ENCODE measurements around the gene MOB1B.

Gene MOB1B

DNA sequence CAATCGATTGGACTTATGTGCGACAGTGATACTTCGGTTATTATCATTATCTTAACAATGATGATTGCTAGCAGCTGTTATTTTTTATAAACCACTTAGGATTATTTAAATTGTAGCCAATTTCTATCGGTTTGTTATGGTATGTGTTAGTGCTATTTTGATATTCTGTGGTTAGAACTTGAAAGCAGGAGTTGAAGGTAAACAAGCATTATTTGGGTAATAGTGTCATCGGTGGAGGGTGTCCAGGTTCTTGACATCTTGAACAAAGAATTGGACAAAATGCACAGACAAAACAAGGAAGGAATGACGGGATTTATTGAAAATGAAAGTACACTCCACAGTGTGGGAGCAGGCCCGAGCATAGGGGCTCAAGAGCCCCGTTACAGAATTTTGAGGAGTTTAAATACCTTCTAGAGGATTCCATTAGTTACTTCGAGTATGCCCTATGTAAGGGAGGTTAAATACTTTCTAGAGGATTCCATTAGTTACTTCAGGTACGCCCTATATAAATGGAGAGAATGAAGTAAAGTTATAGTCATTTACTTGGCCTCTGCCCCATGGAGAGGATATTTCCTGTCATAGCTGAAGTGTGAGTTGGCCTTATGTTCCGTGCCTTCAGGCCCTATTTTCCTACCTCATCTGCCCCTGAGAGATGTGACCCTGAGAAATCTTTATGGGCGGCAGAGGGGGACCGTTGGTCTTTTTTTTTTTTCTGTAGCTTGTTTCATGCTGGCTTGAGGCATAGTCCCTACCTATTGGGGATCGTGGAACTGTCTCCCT is 13.1 kb downstream of the MOB1B start:
- H3K4ac ChIP-seq (ENCODE audit: low read depth, low read length): no peak overlapping the region
- H3K27ac ChIP-seq (ENCODE audit: low read depth, low read length): no peak overlapping the region
- no peaks in the 10 kb centered on the region for H3K4me1 ChIP-seq (ENCODE audit: control insufficient read depth, low read depth, low read length)
- no peak overlapping the region for H3K23ac ChIP-seq (ENCODE audit: low read length)
- no peak for DNase-seq
- H3K4me3 ChIP-seq (ENCODE audit: low read length): no peak overlapping the region
- WGBS (ENCODE audit: extremely low coverage, insufficient coverage, low lambda C conversion rate): no CpG with 5 or more reads among the region's 14 CpGs
- H2BK5ac ChIP-seq (ENCODE audit: low read length): no peak overlapping the region
- H4K5ac ChIP-seq (ENCODE audit: low read length): no peak overlapping the region
- H3K36me3 ChIP-seq (ENCODE audit: control insufficient read depth, insufficient read depth, low read length): no peaks in the 10 kb centered on the region
- no peak overlapping the region for H3K56ac ChIP-seq (ENCODE audit: low read length)
- H3K79me1 ChIP-seq (ENCODE audit: low read length): peaks cover 10% of the 10 kb centered on the region
- no peak overlapping the region for H4K8ac ChIP-seq (ENCODE audit: low read depth, low read length)
- H3K79me2 ChIP-seq (ENCODE audit: control insufficient read depth, insufficient read depth, low read length): peaks cover 34% of the 10 kb centered on the region
- no peak overlapping the region for H3K4me2 ChIP-seq (ENCODE audit: low read length)
- H2BK15ac ChIP-seq (replicated peaks; ENCODE audit: low read depth): no peak overlapping the region
- H2AK5ac ChIP-seq (ENCODE audit: low read length): no peak overlapping the region
- no peaks in the 10 kb centered on the region for H3K27me3 ChIP-seq (ENCODE audit: insufficient read depth, low read length, poor library complexity)
- H2BK120ac ChIP-seq (ENCODE audit: low read depth, low read length): no peak overlapping the region
- no peak overlapping the region for H3K18ac ChIP-seq (ENCODE audit: low read length)
- no peak overlapping the region for H3K9ac ChIP-seq (ENCODE audit: low read length)

DNA sequence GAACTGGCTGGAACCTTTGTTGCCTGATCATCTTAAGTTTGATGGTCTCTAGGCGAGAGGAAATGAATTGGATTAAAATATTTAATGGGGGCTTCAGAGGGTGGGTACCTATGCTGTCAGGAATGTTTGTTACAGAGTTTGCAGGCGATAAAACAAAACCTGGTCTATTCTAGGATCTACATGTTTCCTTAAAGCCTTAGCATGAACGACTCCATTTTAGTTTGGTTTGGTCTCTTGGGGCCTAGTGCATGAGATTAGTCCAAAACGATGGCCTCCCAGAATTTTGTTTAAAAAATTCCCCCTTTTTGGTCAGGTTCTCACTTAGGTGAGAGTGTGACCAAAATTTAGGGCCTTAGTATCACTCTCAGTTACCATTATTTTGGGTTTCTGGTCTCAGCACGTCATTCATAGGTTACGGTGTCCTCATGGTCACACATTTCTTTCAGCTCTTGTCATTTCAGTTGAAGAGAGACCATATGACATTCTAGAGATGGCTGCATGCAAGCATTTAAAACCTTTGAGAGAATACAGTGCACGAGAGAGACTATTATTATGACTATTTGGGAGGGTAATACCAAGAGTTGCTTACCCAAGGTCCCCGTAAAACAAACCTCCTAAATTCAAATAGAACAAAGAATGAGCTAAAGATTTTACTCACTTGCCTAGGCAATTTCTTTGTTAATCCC is 13.8 kb downstream of the MOB1B start:
- Histone ChIP-seq H3K4me3 (ENCODE audit: low read length) (no peak overlapping the region), H3K4me2 (ENCODE audit: low read length) (no peak overlapping the region), H3K4ac (ENCODE audit: low read depth, low read length) (no peak overlapping the region), H3K27me3 (ENCODE audit: insufficient read depth, low read length, poor library complexity) (no peaks in the 10 kb centered on the region), H2BK120ac (ENCODE audit: low read depth, low read length) (no peak overlapping the region), H3K36me3 (ENCODE audit: control insufficient read depth, insufficient read depth, low read length) (no peaks in the 10 kb centered on the region), H2BK15ac (replicated peaks; ENCODE audit: low read depth) (no peak overlapping the region), H3K56ac (ENCODE audit: low read length) (no peak overlapping the region), H2BK5ac (ENCODE audit: low read length) (no peak overlapping the region), H3K4me1 (ENCODE audit: control insufficient read depth, low read depth, low read length) (no peaks in the 10 kb centered on the region), H2AK5ac (ENCODE audit: low read length) (no peak overlapping the region), H3K27ac (ENCODE audit: low read depth, low read length) (no peak overlapping the region), H4K8ac (ENCODE audit: low read depth, low read length) (no peak overlapping the region), H3K23ac (ENCODE audit: low read length) (no peak overlapping the region), H4K5ac (ENCODE audit: low read length) (no peak overlapping the region), H3K9ac (ENCODE audit: low read length) (no peak overlapping the region), H3K79me1 (ENCODE audit: low read length) (peaks cover 10% of the 10 kb centered on the region), H3K18ac (ENCODE audit: low read length) (no peak overlapping the region), H3K79me2 (ENCODE audit: control insufficient read depth, insufficient read depth, low read length) (peaks cover 34% of the 10 kb centered on the region)
- no peak for DNase-seq
- WGBS (ENCODE audit: extremely low coverage, insufficient coverage, low lambda C conversion rate): no CpG with 5 or more reads among the region's 8 CpGs

DNA sequence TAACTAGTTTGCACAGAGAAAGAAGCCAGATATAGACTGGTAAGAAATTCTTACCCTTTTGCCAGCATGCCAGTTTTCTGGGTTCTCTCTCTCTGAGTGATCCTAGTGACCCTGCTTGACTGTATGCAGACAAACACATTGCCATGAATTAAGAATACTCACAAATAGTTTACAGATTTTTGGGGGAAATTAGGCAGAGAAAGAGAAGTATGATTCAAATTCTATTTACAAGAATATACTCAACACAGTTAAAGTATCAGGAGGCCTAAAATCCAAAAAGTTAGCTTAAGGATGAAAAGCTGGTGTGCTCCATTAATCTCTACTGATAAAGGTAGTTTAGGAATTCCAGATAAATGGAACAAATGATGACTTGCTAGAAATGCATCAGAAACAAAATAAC is 18.4 kb downstream of the MOB1B start:
- H3K4me2 ChIP-seq (ENCODE audit: low read length): no peak overlapping the region
- H3K4me3 ChIP-seq (ENCODE audit: low read length): no peak overlapping the region
- no peak overlapping the region for H4K8ac ChIP-seq (ENCODE audit: low read depth, low read length)
- peaks cover 4% of the 10 kb centered on the region for H3K79me1 ChIP-seq (ENCODE audit: low read length)
- H2BK5ac ChIP-seq (ENCODE audit: low read length): no peak overlapping the region
- no peak overlapping the region for H3K9ac ChIP-seq (ENCODE audit: low read length)
- H3K4ac ChIP-seq (ENCODE audit: low read depth, low read length): no peak overlapping the region
- no peak overlapping the region for H3K56ac ChIP-seq (ENCODE audit: low read length)
- H3K18ac ChIP-seq (ENCODE audit: low read length): no peak overlapping the region
- H3K36me3 ChIP-seq (ENCODE audit: control insufficient read depth, insufficient read depth, low read length): no peaks in the 10 kb centered on the region
- no peak overlapping the region for H2BK120ac ChIP-seq (ENCODE audit: low read depth, low read length)
- H2BK15ac ChIP-seq (replicated peaks; ENCODE audit: low read depth): no peak overlapping the region
- H4K5ac ChIP-seq (ENCODE audit: low read length): no peak overlapping the region
- H3K23ac ChIP-seq (ENCODE audit: low read length): no peak overlapping the region
- H2AK5ac ChIP-seq (ENCODE audit: low read length): no peak overlapping the region
- peaks cover 2% of the 10 kb centered on the region for H3K4me1 ChIP-seq (ENCODE audit: control insufficient read depth, low read depth, low read length)
- H3K79me2 ChIP-seq (ENCODE audit: control insufficient read depth, insufficient read depth, low read length): peaks cover 15% of the 10 kb centered on the region
- H3K27ac ChIP-seq (ENCODE audit: low read depth, low read length): no peak overlapping the region
- no peak for DNase-seq
- no peaks in the 10 kb centered on the region for H3K27me3 ChIP-seq (ENCODE audit: insufficient read depth, low read length, poor library complexity)

DNA sequence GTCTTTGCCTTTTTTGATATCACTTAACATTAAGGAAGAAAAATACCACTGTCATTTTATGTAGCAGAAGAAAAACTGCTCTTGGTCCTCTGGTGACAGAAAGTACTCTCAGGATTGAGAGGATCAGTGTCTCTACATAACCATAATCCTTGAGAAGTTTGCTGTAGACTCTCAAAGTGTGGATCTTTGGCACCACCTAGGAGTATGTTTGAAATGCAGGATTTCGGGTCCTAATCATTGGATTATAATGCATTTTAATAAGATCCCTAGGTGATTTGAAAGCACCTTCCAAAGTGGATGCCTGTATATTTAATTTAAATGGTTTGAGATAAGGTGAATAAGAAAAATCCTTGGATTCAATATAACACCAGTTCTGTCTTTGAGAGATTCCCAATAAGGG is 23.2 kb downstream of the MOB1B start:
- Histone ChIP-seq H4K8ac (ENCODE audit: low read depth, low read length) (no peak overlapping the region), H2BK5ac (ENCODE audit: low read length) (no peak overlapping the region), H3K36me3 (ENCODE audit: control insufficient read depth, insufficient read depth, low read length) (no peaks in the 10 kb centered on the region), H2AK5ac (ENCODE audit: low read length) (no peak overlapping the region), H3K9ac (ENCODE audit: low read length) (no peak overlapping the region), H3K27me3 (ENCODE audit: insufficient read depth, low read length, poor library complexity) (no peaks in the 10 kb centered on the region), H3K4me1 (ENCODE audit: control insufficient read depth, low read depth, low read length) (peaks cover 6% of the 10 kb centered on the region), H3K4me3 (ENCODE audit: low read length) (no peak overlapping the region), H3K4ac (ENCODE audit: low read depth, low read length) (no peak overlapping the region), H2BK15ac (replicated peaks; ENCODE audit: low read depth) (no peak overlapping the region), H4K5ac (ENCODE audit: low read length) (no peak overlapping the region), H3K27ac (ENCODE audit: low read depth, low read length) (no peak overlapping the region), H3K18ac (ENCODE audit: low read length) (no peak overlapping the region), H3K79me2 (ENCODE audit: control insufficient read depth, insufficient read depth, low read length) (peaks cover 23% of the 10 kb centered on the region), H3K56ac (ENCODE audit: low read length) (no peak overlapping the region), H3K4me2 (ENCODE audit: low read length) (no peak overlapping the region), H2BK120ac (ENCODE audit: low read depth, low read length) (no peak overlapping the region), H3K79me1 (ENCODE audit: low read length) (peaks cover 11% of the 10 kb centered on the region), H3K23ac (ENCODE audit: low read length) (no peak overlapping the region)
- no CpG with 5 or more reads among the region's 1 CpG for WGBS (ENCODE audit: extremely low coverage, insufficient coverage, low lambda C conversion rate)
- DNase-seq: no peak

DNA sequence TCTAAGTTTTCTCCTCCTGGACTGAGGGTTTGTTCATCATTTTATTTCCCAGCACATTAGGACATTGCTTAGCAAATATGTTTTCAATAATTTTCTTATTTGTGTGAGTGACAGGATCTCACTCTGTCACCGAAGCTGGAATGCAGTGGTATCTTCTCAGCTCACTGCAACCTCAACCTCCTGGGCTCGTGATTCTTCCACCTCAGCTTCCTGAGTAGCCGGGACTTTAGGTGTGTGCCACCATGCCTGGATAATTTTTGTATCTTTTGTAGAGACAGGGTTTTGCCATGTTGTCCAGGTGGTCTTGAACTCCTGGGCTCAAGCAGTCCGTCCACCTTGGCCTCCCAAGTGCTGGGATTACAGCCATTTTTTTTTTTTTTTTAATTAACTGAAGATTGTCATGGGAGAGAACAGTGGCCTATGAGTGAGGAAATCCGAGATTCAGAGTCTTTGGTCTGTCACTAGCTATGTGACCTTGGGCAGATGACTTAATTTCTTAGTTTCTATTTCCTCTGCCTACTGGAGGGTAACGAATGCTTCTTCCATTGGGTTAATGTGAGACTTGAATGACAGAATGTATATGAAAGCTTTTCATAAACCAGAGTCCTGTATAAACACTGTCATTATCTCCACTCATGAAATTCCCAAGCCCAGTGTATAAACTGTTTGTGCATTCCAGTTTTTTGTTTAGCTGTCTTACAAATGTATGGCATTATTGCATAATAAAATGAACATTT is 23.9 kb downstream of the MOB1B start:
- Histone ChIP-seq H2BK5ac (ENCODE audit: low read length) (no peak overlapping the region), H3K4me3 (ENCODE audit: low read length) (no peak overlapping the region), H4K5ac (ENCODE audit: low read length) (no peak overlapping the region), H3K4me1 (ENCODE audit: control insufficient read depth, low read depth, low read length) (peaks cover 6% of the 10 kb centered on the region), H3K9ac (ENCODE audit: low read length) (no peak overlapping the region), H3K27me3 (ENCODE audit: insufficient read depth, low read length, poor library complexity) (no peaks in the 10 kb centered on the region), H3K36me3 (ENCODE audit: control insufficient read depth, insufficient read depth, low read length) (no peaks in the 10 kb centered on the region), H3K4ac (ENCODE audit: low read depth, low read length) (no peak overlapping the region), H3K79me2 (ENCODE audit: control insufficient read depth, insufficient read depth, low read length) (peaks cover 23% of the 10 kb centered on the region), H2BK120ac (ENCODE audit: low read depth, low read length) (no peak overlapping the region), H3K79me1 (ENCODE audit: low read length) (peaks cover 11% of the 10 kb centered on the region), H2BK15ac (replicated peaks; ENCODE audit: low read depth) (no peak overlapping the region), H3K18ac (ENCODE audit: low read length) (no peak overlapping the region), H3K4me2 (ENCODE audit: low read length) (no peak overlapping the region), H2AK5ac (ENCODE audit: low read length) (no peak overlapping the region), H3K56ac (ENCODE audit: low read length) (no peak overlapping the region), H3K27ac (ENCODE audit: low read depth, low read length) (no peak overlapping the region), H4K8ac (ENCODE audit: low read depth, low read length) (no peak overlapping the region), H3K23ac (ENCODE audit: low read length) (peak overlapping the region; percentile 16)
- DNase-seq: no peak
- WGBS (ENCODE audit: extremely low coverage, insufficient coverage, low lambda C conversion rate): no CpG with 5 or more reads among the region's 6 CpGs

Measured in mesendoderm (in vitro differentiated cells).